PC-9 (cell line): ENCODE results near the gene STUB1. TPM values are rescaled to one million over a fixed set of nuclear protein-coding genes. Genes with fewer than 3 reads are reported as not detected.
A peak's percentile ranks its signal among the peaks of the same experiment; 100 is the strongest.

Source experiments
- BruUV-seq: library from RNA; stranded (reverse); fragments of 400-500 nt; replicated peaks from 2 replicates; lab custom pipeline; 2021; lab: Mats Ljungman, UMichigan
- CTCF ChIA-PET: fragments of 300-600 bp; sonication (Branson Sonifier 250); formaldehyde crosslinking; loops from one replicate; lab custom pipeline; 2022; ENCODE audit warnings: antibody characterized with exemption; lab: Charles Lee
- POLR2A ChIA-PET: fragments of 300-600 bp; sonication (Branson Sonifier 250); formaldehyde crosslinking; loops from one replicate; lab custom pipeline; 2022; ENCODE audit warnings: antibody characterized with exemption; ENCODE audit not compliant: unreplicated experiment; lab: Charles Lee
- DNase-seq, 2 experiments: peaks; one replicate each; pipeline versions ENCODE4 v3.0.0 to v3.0.0-alpha.2; 2015 to 2022; ENCODE audit warnings: mixed read lengths in 1 of 2
- H2AFZ ChIP-seq: fragments of 200-600 bp; sonication (generic); 2 replicates; pipeline ENCODE4 v1.8.1; 2017; ENCODE audit warnings: antibody characterized with exemption
- H3F3A ChIP-seq: fragments of 200-600 bp; sonication (generic); 2 replicates; pipeline ENCODE4 v1.8.1; 2017; ENCODE audit warnings: antibody characterized with exemption, mild to moderate bottlenecking, low read depth; ENCODE audit not compliant: insufficient read depth
- H3K27ac ChIP-seq: fragments of 200-600 bp; sonication (generic); 2 replicates; pipeline ENCODE4 v1.6.1; 2016; ENCODE audit warnings: mixed run types
- H3K27me3 ChIP-seq: fragments of 200-600 bp; sonication (generic); 2 replicates; pipeline ENCODE4 v1.6.1; 2016; ENCODE audit warnings: low read depth, mixed run types; ENCODE audit not compliant: insufficient read depth
- H3K36me3 ChIP-seq: fragments of 200-600 bp; sonication (generic); 2 replicates; pipeline ENCODE4 v1.6.1; 2016; ENCODE audit warnings: low read depth, mixed run types
- H3K4me1 ChIP-seq: fragments of 200-600 bp; sonication (generic); replicated peaks from 2 replicates; pipeline ENCODE4 v1.6.1; 2016; ENCODE audit warnings: mixed run types; ENCODE audit not compliant: insufficient read depth
- H3K4me2 ChIP-seq: fragments of 200-600 bp; sonication (generic); 2 replicates; pipeline ENCODE4 v1.6.1; 2017; ENCODE audit warnings: mixed run types
- H3K4me3 ChIP-seq: fragments of 200-600 bp; sonication (generic); 2 replicates; pipeline ENCODE4 v1.6.1; 2016; ENCODE audit warnings: mixed run types
- H3K79me2 ChIP-seq: fragments of 200-600 bp; sonication (generic); 2 replicates; pipeline ENCODE4 v1.6.1; 2017; ENCODE audit warnings: low read depth, mixed run types
- H3K9me2 ChIP-seq: fragments of 200-600 bp; sonication (generic); 2 replicates; pipeline ENCODE4 v1.8.1; 2017; ENCODE audit warnings: mild to moderate bottlenecking; ENCODE audit not compliant: insufficient read depth
- H3K9me3 ChIP-seq: fragments of 200-600 bp; sonication (generic); 2 replicates; pipeline ENCODE4 v1.8.1; 2016; ENCODE audit warnings: low read depth; ENCODE audit not compliant: insufficient read depth
- H4K20me1 ChIP-seq: fragments of 200-600 bp; sonication (generic); 2 replicates; pipeline ENCODE4 v1.8.1; 2017; ENCODE audit not compliant: insufficient read depth
- CTCF ChIP-seq: fragments of 200-600 bp; sonication (generic); conservative IDR thresholded peaks from 2 replicates; pipeline ENCODE4 v1.6.1; 2017; ENCODE audit warnings: mixed run types, antibody characterized with exemption, mild to moderate bottlenecking, moderate library complexity
- EZH2 ChIP-seq: fragments of 200-600 bp; sonication (generic); IDR thresholded peaks from 2 replicates; pipeline ENCODE4 v1.8.0; 2017; ENCODE audit warnings: antibody characterized with exemption, low read depth
- intact Hi-C: fragments of 100-400 bp; cut with micrococcal nuclease; formaldehyde crosslinking; loops from one replicate; pipeline ENCODE4 v1.10.0; 2022; ENCODE audit not compliant: unreplicated experiment
- total RNA-seq: library from RNA; stranded (reverse); gene quantifications from 2 replicates; pipeline ENCODE4 v1.2.3, GENCODE V29; 2021

STUB1 gene
- total RNA-seq, 1 experiment from 2014 or later, result 174 TPM

GRCh38 chr16:726438-727290, 46.5 kb downstream of the STUB1 start, which contains the start of the genes CCDC78 and HAGHL:
TSS of gene CCDC78 (minus strand) at chr16:726443. CDS start at chr16:726367, 76 bp downstream.
TSS of gene HAGHL (plus strand) at chr16:727106. CDS start at chr16:727510, 404 bp downstream.
- H3K4me1 ChIP-seq, result peaks cover 5% of the 10 kb centered on the region; the same call in 1 of the 2 replicates
- intact Hi-C loops, result no loop called here
- peak within 1 kb of the TSS; percentile 93 for H3K4me3 ChIP-seq
- H3K27ac ChIP-seq, result no peak within 1 kb of the TSS
- no peaks in the 10 kb centered on the region for H3K36me3 ChIP-seq
- H4K20me1 ChIP-seq, result peaks cover 4% of the 10 kb centered on the region; the same call in 1 of the 2 replicates
- H3F3A ChIP-seq, result peaks cover 26% of the 10 kb centered on the region
- H3K27me3 ChIP-seq, result no peaks in the 10 kb centered on the region
- no peaks in the 10 kb centered on the region for H3K9me3 ChIP-seq
- TF ChIP-seq CTCF, result no peak
- TF ChIP-seq EZH2, result no peak
- peak within 1 kb of the TSS; percentile 74 for H2AFZ ChIP-seq
- H3K79me2 ChIP-seq, result peaks cover 4% of the 10 kb centered on the region; the same call in 1 of the 2 replicates
- H3K4me2 ChIP-seq, result peak within 1 kb of the TSS; percentile 99
- ChIA-PET POLR2A (interaction anchor here (0.6 to 1.2 kb wide), 5 partner anchors 12 to 69 kb away, joined by 3 read pairs; partner anchors contain the start of genes CHTF18, METRN and RPUSD1), CTCF (no interaction called here)
- peak; percentile 36 to 75 for DNase-seq
- no peaks in the 10 kb centered on the region for H3K9me2 ChIP-seq
- no TSS peak for BruUV-seq

- H3F3A ChIP-seq, result peaks cover 20% of the 10 kb centered on the region
- POLR2A ChIA-PET, result interaction anchor here (0.5 to 1.0 kb wide), 9 partner anchors 8 to 374 kb away, joined by 3 to 26 read pairs (median 6); partner anchors contain the start of genes METRN, MSLN and RPUSD1
- no peaks in the 10 kb centered on the region for H3K9me3 ChIP-seq
- H3K4me1 ChIP-seq, result no peaks in the 10 kb centered on the region
- H3K27ac ChIP-seq, result no peak overlapping the region
- peak overlapping the region; percentile 74 for H2AFZ ChIP-seq
- TSS peak; percentile 33 for BruUV-seq
- H3K4me2 ChIP-seq, result peak overlapping the region; percentile 99
- peak; percentile 31 to 40 for DNase-seq
- H3K27me3 ChIP-seq, result no peaks in the 10 kb centered on the region
- H4K20me1 ChIP-seq, result peaks cover 4% of the 10 kb centered on the region; the same call in 1 of the 2 replicates
- H3K36me3 ChIP-seq, result no peaks in the 10 kb centered on the region
- peak overlapping the region; percentile 93 for H3K4me3 ChIP-seq
- TF ChIP-seq EZH2 (no peak), CTCF (no peak)
- H3K79me2 ChIP-seq, result no peaks in the 10 kb centered on the region
- intact Hi-C loops, result no loop called here
- CTCF ChIA-PET, result interaction anchor here (0.6 to 1.0 kb wide), 2 partner anchors 15 to 34 kb away, joined by 3 to 4 read pairs; no protein-coding TSS in a partner anchor
- no peaks in the 10 kb centered on the region for H3K9me2 ChIP-seq
These were observed 47.2 kb downstream of the STUB1 start for GRCh38 chr16:727291-727977.
